Neural cell (in vitro differentiated cells): ENCODE results near the gene SLC38A3. TPM values are rescaled to one million over a fixed set of nuclear protein-coding genes. Genes with fewer than 3 reads are reported as not detected.

Experiments
- H2AFZ ChIP-seq: fragments of 200-600, 300-800 bp; sonication (generic), shearing (Covaris generic); 2 replicates; pipeline ENCODE4 v1.6.0; 2014; ENCODE audit warnings: low read depth, mild to moderate bottlenecking, antibody characterized with exemption, low read length, moderate library complexity
- H3F3A ChIP-seq: fragments of 200-600 bp; shearing (Covaris generic); 2 replicates; pipeline ENCODE4 v1.6.1; 2016; ENCODE audit warnings: mild to moderate bottlenecking, moderate library complexity, mixed read lengths, antibody characterized with exemption, low read length; ENCODE audit not compliant: insufficient read depth, poor library complexity, severe bottlenecking
- H3K27ac ChIP-seq: fragments of 200-600, 300-800 bp; sonication (generic), shearing (Covaris generic); 2 replicates; pipeline ENCODE4 v1.5.1; 2014; ENCODE audit warnings: mild to moderate bottlenecking, low read length, moderate library complexity
- H3K27me3 ChIP-seq: fragments of 300-800, 200-600 bp; sonication (generic), shearing (Covaris generic); 2 replicates; pipeline ENCODE4 v1.6.0; 2014; ENCODE audit warnings: mild to moderate bottlenecking, low read depth, low read length, moderate library complexity; ENCODE audit not compliant: insufficient read depth
- H3K36me3 ChIP-seq: fragments of 300-800, 200-600 bp; sonication (generic), shearing (Covaris generic); 2 replicates; pipeline ENCODE4 v1.5.1; 2014; ENCODE audit warnings: mild to moderate bottlenecking, antibody characterized with exemption, low read length, moderate library complexity; ENCODE audit not compliant: insufficient read depth
- H3K4me2 ChIP-seq: fragments of 300-800, 200-600 bp; sonication (generic), shearing (Covaris generic); 2 replicates; pipeline ENCODE4 v1.6.0; 2014; ENCODE audit warnings: mild to moderate bottlenecking, low read length
- H3K4me3 ChIP-seq: fragments of 300-800, 200-600 bp; sonication (generic), shearing (Covaris generic); 2 replicates; pipeline ENCODE4 v1.5.1; 2014; ENCODE audit warnings: mild to moderate bottlenecking, low read length, moderate library complexity
- H3K79me2 ChIP-seq: fragments of 200-600 bp; shearing (Covaris generic); replicated peaks from 2 replicates; pipeline ENCODE4 v1.6.0; 2014; ENCODE audit warnings: mild to moderate bottlenecking, low read length, moderate library complexity; ENCODE audit not compliant: insufficient read depth
- H3K9ac ChIP-seq: fragments of 300-800, 200-600 bp; sonication (generic), shearing (Covaris generic); 2 replicates; pipeline ENCODE4 v1.6.1; 2016; ENCODE audit warnings: mild to moderate bottlenecking, low read length, mixed read lengths
- H3K9me2 ChIP-seq: fragments of 200-600 bp; shearing (Covaris generic); 2 replicates; pipeline ENCODE4 v1.6.1; 2016; ENCODE audit warnings: mild to moderate bottlenecking, low read length, mixed read lengths; ENCODE audit not compliant: insufficient read depth
- H3K9me3 ChIP-seq: fragments of 200-600, 300-800 bp; sonication (generic), shearing (Covaris generic); 2 replicates; pipeline ENCODE4 v1.6.1; 2016; ENCODE audit warnings: mild to moderate bottlenecking, mixed run types, low read length, moderate library complexity, mixed read lengths
- H4K20me1 ChIP-seq: fragments of 200-600 bp; shearing (Covaris generic); 2 replicates; pipeline ENCODE4 v1.6.1; 2016; ENCODE audit warnings: mild to moderate bottlenecking, mixed run types; ENCODE audit not compliant: insufficient read depth
- EP300 ChIP-seq: fragments of 450-650 bp; conservative IDR thresholded peaks from 2 replicates; pipeline ENCODE4 v1.6.1; 2014; ENCODE audit warnings: antibody characterized with exemption, mild to moderate bottlenecking, moderate library complexity; ENCODE audit not compliant: poor library complexity, severe bottlenecking
- EZH2 ChIP-seq: fragments of 200-600, 300-800 bp; shearing (Covaris generic), sonication (generic); IDR thresholded peaks from 2 replicates; pipeline ENCODE4 v1.6.1; 2014; ENCODE audit warnings: antibody characterized with exemption, low read length, borderline replicate concordance, mild to moderate bottlenecking; ENCODE audit not compliant: insufficient read depth, poor library complexity, severe bottlenecking
- MXI1 ChIP-seq: fragments of 450-650 bp; conservative IDR thresholded peaks from 2 replicates; pipeline ENCODE4 v1.6.1; 2014; ENCODE audit warnings: antibody characterized with exemption, mild to moderate bottlenecking; ENCODE audit not compliant: poor library complexity, severe bottlenecking
- POLR2AphosphoS5 ChIP-seq: IDR thresholded peaks from 2 replicates; pipeline ENCODE4 v1.6.1; 2012
- RAD21 ChIP-seq: fragments of 450-650 bp; conservative IDR thresholded peaks from 2 replicates; pipeline ENCODE4 v1.6.1; 2014; ENCODE audit warnings: antibody characterized with exemption, mild to moderate bottlenecking, moderate library complexity
- SMC3 ChIP-seq: fragments of 450-650 bp; conservative IDR thresholded peaks from 2 replicates; pipeline ENCODE4 v1.6.1; 2014; ENCODE audit warnings: antibody characterized with exemption, mild to moderate bottlenecking, moderate library complexity; ENCODE audit not compliant: poor library complexity
- TAF1 ChIP-seq: IDR thresholded peaks from 2 replicates; pipeline ENCODE4 v1.6.1; 2012; ENCODE audit warnings: low read depth
- polyA plus RNA-seq: library from polyadenylated mRNA; depleted of rRNA; stranded (reverse); fragments of >200 nt; gene quantifications from 2 replicates; pipeline ENCODE4 v1.2.3, GENCODE V29; 2014
- TF ChIP-seq, protein P1 (sequence below): fragments of 450-650 bp; IDR thresholded peaks from 2 replicates; pipeline ENCODE4 v1.5.1; 2014; ENCODE audit warnings: antibody characterized with exemption, mild to moderate bottlenecking, moderate library complexity; ENCODE audit not compliant: poor library complexity, severe bottlenecking
- TF ChIP-seq, protein P2 (sequence below): IDR thresholded peaks from 2 replicates; pipeline ENCODE4 v1.6.1; 2012; ENCODE audit warnings: borderline replicate concordance

Gene SLC38A3
- polyA plus RNA-seq, 1 donor from 2014 or later, result not detected

DNA sequence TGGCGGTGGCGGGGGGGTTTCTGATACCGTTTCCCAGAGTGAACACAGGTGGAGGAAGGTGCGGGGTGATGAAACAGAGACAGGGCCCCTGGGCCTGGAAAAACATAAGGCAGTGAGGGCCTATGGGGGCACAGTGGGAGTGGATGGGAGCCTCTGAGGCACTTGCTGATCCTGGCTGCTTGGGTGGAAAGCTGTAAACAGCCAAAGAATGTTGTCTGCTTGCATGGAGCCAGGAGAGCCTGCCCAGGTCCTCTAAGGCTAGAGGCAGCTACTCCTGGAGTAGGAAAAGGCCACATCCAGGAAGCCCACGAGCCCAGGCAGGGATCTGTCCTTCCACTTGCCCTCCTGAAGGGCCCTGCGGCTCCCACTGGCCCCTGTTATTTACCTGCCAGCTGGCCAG is 60.9 kb downstream of the SLC38A3 start:
- Histone ChIP-seq H3K36me3 (no peaks in the 10 kb centered on the region), H3K79me2 (no peaks in the 10 kb centered on the region), H2AFZ (no peak overlapping the region), H3K9me3 (no peaks in the 10 kb centered on the region), H3K27me3 (no peaks in the 10 kb centered on the region), H3K27ac (no peak overlapping the region), H3F3A (no peaks in the 10 kb centered on the region), H3K4me3 (no peak overlapping the region), H3K4me2 (no peak overlapping the region), H3K9me2 (no peaks in the 10 kb centered on the region), H4K20me1 (no peaks in the 10 kb centered on the region), H3K9ac (no peak overlapping the region)
- TF ChIP-seq, protein P1, sequence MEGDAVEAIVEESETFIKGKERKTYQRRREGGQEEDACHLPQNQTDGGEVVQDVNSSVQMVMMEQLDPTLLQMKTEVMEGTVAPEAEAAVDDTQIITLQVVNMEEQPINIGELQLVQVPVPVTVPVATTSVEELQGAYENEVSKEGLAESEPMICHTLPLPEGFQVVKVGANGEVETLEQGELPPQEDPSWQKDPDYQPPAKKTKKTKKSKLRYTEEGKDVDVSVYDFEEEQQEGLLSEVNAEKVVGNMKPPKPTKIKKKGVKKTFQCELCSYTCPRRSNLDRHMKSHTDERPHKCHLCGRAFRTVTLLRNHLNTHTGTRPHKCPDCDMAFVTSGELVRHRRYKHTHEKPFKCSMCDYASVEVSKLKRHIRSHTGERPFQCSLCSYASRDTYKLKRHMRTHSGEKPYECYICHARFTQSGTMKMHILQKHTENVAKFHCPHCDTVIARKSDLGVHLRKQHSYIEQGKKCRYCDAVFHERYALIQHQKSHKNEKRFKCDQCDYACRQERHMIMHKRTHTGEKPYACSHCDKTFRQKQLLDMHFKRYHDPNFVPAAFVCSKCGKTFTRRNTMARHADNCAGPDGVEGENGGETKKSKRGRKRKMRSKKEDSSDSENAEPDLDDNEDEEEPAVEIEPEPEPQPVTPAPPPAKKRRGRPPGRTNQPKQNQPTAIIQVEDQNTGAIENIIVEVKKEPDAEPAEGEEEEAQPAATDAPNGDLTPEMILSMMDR, result no peak
- TF ChIP-seq TAF1 (no peak), EZH2 (no peak)
- TF ChIP-seq, protein P2, sequence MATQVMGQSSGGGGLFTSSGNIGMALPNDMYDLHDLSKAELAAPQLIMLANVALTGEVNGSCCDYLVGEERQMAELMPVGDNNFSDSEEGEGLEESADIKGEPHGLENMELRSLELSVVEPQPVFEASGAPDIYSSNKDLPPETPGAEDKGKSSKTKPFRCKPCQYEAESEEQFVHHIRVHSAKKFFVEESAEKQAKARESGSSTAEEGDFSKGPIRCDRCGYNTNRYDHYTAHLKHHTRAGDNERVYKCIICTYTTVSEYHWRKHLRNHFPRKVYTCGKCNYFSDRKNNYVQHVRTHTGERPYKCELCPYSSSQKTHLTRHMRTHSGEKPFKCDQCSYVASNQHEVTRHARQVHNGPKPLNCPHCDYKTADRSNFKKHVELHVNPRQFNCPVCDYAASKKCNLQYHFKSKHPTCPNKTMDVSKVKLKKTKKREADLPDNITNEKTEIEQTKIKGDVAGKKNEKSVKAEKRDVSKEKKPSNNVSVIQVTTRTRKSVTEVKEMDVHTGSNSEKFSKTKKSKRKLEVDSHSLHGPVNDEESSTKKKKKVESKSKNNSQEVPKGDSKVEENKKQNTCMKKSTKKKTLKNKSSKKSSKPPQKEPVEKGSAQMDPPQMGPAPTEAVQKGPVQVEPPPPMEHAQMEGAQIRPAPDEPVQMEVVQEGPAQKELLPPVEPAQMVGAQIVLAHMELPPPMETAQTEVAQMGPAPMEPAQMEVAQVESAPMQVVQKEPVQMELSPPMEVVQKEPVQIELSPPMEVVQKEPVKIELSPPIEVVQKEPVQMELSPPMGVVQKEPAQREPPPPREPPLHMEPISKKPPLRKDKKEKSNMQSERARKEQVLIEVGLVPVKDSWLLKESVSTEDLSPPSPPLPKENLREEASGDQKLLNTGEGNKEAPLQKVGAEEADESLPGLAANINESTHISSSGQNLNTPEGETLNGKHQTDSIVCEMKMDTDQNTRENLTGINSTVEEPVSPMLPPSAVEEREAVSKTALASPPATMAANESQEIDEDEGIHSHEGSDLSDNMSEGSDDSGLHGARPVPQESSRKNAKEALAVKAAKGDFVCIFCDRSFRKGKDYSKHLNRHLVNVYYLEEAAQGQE, result no peak

DNA sequence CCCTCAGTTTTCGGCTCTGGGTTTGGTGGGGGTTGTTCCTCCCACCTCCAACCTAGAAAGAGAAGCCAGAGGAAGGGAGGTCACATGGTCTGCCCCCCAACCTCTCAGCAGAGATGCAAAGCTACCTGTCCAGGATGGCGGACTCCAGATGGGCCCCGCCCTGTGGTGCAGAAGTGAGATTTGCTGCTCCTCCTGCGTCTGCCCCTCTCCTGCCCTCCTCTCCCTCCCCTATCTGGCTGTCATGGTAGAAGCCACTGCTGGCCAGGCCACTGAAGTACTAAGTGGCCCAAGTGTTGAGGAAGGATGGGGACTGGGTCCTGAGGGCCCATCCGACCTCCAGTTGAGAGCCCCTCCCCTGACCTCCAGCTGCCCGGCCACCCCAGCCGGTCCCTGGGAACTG is 61.8 kb downstream of the SLC38A3 start:
- Histone ChIP-seq H3K9ac (no peak overlapping the region), H3K79me2 (no peaks in the 10 kb centered on the region), H3K9me3 (no peaks in the 10 kb centered on the region), H3F3A (no peaks in the 10 kb centered on the region), H4K20me1 (no peaks in the 10 kb centered on the region), H3K9me2 (no peaks in the 10 kb centered on the region), H3K27me3 (no peaks in the 10 kb centered on the region), H3K4me2 (no peak overlapping the region), H2AFZ (no peak overlapping the region), H3K4me3 (no peak overlapping the region), H3K27ac (no peak overlapping the region), H3K36me3 (no peaks in the 10 kb centered on the region)
- TF ChIP-seq POLR2AphosphoS5 (no peak), RAD21 (no peak), EP300 (no peak), MXI1 (no peak), EZH2 (no peak), SMC3 (no peak), TAF1 (no peak)
- TF ChIP-seq, protein P1, result no peak
- TF ChIP-seq, protein P2, result no peak
